HEK293 (cell line): Measurements from ENCODE around the gene VPS13D.

Source experiments
- BCL11B ChIP-seq: fragments of 450-650 bp; formaldehyde crosslinking; IDR thresholded peaks from 2 replicates; pipeline ENCODE4 v1.5.1; 2016; ENCODE audit warnings: low read depth, missing biosample characterization, missing genetic modification characterization
- REPIN1 ChIP-seq: fragments of 450-650 bp; formaldehyde crosslinking; IDR thresholded peaks from 2 replicates; pipeline ENCODE4 v1.5.1; 2017; ENCODE audit warnings: missing biosample characterization, missing genetic modification characterization, low read depth
- SCRT1 ChIP-seq: fragments of 450-650 bp; formaldehyde crosslinking; IDR thresholded peaks from 2 replicates; pipeline ENCODE4 v1.5.1; 2016; ENCODE audit warnings: missing biosample characterization, missing genetic modification characterization, borderline replicate concordance
- SCRT2 ChIP-seq: fragments of 450-650 bp; formaldehyde crosslinking; IDR thresholded peaks from 2 replicates; pipeline ENCODE4 v1.5.1; 2016; ENCODE audit warnings: missing biosample characterization, missing genetic modification characterization
- ZBTB7A ChIP-seq: fragments of 450-650 bp; formaldehyde crosslinking; IDR thresholded peaks from 2 replicates; pipeline ENCODE4 v1.5.1; 2016; ENCODE audit warnings: low read depth, missing biosample characterization, missing genetic modification characterization
- ZNF146 ChIP-seq: fragments of 450-650 bp; formaldehyde crosslinking; IDR thresholded peaks from 2 replicates; pipeline ENCODE4 v1.5.1; 2016; ENCODE audit warnings: missing biosample characterization, missing genetic modification characterization
- ZNF530 ChIP-seq: fragments of 450-650 bp; formaldehyde crosslinking; IDR thresholded peaks from 2 replicates; pipeline ENCODE4 v1.5.1; 2016; ENCODE audit warnings: low read depth, missing biosample characterization, missing genetic modification characterization
- TF ChIP-seq, protein P1 (sequence below): fragments of 450-650 bp; formaldehyde crosslinking; IDR thresholded peaks from 2 replicates; pipeline ENCODE4 v1.5.1; 2016; ENCODE audit warnings: missing biosample characterization, missing genetic modification characterization
- TF ChIP-seq, protein P2 (sequence below): fragments of 450-650 bp; formaldehyde crosslinking; IDR thresholded peaks from 2 replicates; pipeline ENCODE4 v1.5.1; 2016; ENCODE audit warnings: missing biosample characterization, missing genetic modification characterization

DNA sequence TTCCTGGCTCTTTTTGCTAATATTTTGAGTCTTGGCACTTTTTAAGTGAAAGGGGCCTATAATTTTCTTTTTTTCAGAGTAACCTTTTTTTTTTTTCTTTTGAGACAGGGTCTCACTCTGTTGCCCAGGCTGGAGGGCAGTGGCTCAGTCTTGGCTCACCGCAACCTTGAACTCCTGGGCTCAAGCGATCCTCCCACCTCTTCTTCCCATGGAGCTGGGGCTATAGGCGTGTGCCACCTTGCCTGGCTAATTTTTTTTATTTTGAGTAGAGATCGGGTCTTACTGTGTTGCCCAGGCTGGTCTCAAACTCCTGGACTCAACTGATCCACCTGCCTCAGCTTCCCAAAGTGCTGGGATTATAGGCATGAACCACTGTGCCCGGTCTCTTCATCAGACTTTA, 285.4 kb downstream of the VPS13D start:
- TF ChIP-seq SCRT1 (tag by site-specific recombination) (no peak), ZNF146 (no peak), ZNF530 (tag by site-specific recombination) (no peak), ZBTB7A (tag by site-specific recombination) (no peak), SCRT2 (tag by site-specific recombination) (no peak), BCL11B (tag by site-specific recombination) (no peak), REPIN1 (tag by site-specific recombination) (no peak)
- TF ChIP-seq, protein P1, sequence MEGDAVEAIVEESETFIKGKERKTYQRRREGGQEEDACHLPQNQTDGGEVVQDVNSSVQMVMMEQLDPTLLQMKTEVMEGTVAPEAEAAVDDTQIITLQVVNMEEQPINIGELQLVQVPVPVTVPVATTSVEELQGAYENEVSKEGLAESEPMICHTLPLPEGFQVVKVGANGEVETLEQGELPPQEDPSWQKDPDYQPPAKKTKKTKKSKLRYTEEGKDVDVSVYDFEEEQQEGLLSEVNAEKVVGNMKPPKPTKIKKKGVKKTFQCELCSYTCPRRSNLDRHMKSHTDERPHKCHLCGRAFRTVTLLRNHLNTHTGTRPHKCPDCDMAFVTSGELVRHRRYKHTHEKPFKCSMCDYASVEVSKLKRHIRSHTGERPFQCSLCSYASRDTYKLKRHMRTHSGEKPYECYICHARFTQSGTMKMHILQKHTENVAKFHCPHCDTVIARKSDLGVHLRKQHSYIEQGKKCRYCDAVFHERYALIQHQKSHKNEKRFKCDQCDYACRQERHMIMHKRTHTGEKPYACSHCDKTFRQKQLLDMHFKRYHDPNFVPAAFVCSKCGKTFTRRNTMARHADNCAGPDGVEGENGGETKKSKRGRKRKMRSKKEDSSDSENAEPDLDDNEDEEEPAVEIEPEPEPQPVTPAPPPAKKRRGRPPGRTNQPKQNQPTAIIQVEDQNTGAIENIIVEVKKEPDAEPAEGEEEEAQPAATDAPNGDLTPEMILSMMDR: no peak
- TF ChIP-seq, protein P2, sequence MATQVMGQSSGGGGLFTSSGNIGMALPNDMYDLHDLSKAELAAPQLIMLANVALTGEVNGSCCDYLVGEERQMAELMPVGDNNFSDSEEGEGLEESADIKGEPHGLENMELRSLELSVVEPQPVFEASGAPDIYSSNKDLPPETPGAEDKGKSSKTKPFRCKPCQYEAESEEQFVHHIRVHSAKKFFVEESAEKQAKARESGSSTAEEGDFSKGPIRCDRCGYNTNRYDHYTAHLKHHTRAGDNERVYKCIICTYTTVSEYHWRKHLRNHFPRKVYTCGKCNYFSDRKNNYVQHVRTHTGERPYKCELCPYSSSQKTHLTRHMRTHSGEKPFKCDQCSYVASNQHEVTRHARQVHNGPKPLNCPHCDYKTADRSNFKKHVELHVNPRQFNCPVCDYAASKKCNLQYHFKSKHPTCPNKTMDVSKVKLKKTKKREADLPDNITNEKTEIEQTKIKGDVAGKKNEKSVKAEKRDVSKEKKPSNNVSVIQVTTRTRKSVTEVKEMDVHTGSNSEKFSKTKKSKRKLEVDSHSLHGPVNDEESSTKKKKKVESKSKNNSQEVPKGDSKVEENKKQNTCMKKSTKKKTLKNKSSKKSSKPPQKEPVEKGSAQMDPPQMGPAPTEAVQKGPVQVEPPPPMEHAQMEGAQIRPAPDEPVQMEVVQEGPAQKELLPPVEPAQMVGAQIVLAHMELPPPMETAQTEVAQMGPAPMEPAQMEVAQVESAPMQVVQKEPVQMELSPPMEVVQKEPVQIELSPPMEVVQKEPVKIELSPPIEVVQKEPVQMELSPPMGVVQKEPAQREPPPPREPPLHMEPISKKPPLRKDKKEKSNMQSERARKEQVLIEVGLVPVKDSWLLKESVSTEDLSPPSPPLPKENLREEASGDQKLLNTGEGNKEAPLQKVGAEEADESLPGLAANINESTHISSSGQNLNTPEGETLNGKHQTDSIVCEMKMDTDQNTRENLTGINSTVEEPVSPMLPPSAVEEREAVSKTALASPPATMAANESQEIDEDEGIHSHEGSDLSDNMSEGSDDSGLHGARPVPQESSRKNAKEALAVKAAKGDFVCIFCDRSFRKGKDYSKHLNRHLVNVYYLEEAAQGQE (tag by site-specific recombination): no peak
